HepG2 (cell line): ENCODE measurements around the gene STK36. TPM values are rescaled to one million over a fixed set of nuclear protein-coding genes. Genes with fewer than 3 reads are reported as not detected.

Experiments used
- E2F2 ChIP-seq: sonication (generic); formaldehyde crosslinking; IDR thresholded peaks from 2 replicates; pipeline ENCODE4 v1.4.0; 2020; ENCODE audit warnings: missing genetic modification reagents, borderline replicate concordance
- FUBP1 ChIP-seq: sonication (generic); formaldehyde crosslinking; IDR thresholded peaks from 2 replicates; pipeline ENCODE4 v1.5.1; 2020; ENCODE audit warnings: missing genetic modification reagents, mild to moderate bottlenecking, borderline replicate concordance
- GTF2F1 ChIP-seq: fragments of 150-350 bp; IDR thresholded peaks from 2 replicates; pipeline ENCODE4 v1.6.1; 2014; ENCODE audit warnings: low read length
- HHEX ChIP-seq: IDR thresholded peaks from 2 replicates; pipeline ENCODE4 v1.6.1; 2016; ENCODE audit warnings: control low read depth
- HNRNPH1 ChIP-seq: fragments of 200-400 bp; formaldehyde crosslinking; optimal IDR thresholded peaks from 2 replicates; pipeline ENCODE3; 2017; ENCODE audit warnings: mild to moderate bottlenecking, low read depth, low read length
- KLF9 ChIP-seq: IDR thresholded peaks from 2 replicates; pipeline ENCODE4 v1.6.1; 2016; ENCODE audit warnings: low read depth
- MAX ChIP-seq: IDR thresholded peaks from 2 replicates; pipeline ENCODE4 v1.6.1; 2012; ENCODE audit warnings: inconsistent platforms
- NFIC ChIP-seq: IDR thresholded peaks from 2 replicates; pipeline ENCODE4 v1.6.1; 2012; ENCODE audit warnings: mild to moderate bottlenecking, low read length, inconsistent platforms
- NRL ChIP-seq: sonication (generic); formaldehyde crosslinking; IDR thresholded peaks from 2 replicates; pipeline ENCODE4 v1.5.0; 2020; ENCODE audit warnings: missing genetic modification reagents, mild to moderate bottlenecking, moderate library complexity, borderline replicate concordance
- SAP130 ChIP-seq: IDR thresholded peaks from 2 replicates; pipeline ENCODE4 v1.6.1; 2016; ENCODE audit warnings: low read depth
- TERF1 ChIP-seq: sonication (generic); formaldehyde crosslinking; IDR thresholded peaks from 2 replicates; pipeline ENCODE4 v1.8.0; 2022; ENCODE audit warnings: mild to moderate bottlenecking, missing genetic modification reagents, moderate library complexity
- XRCC5 ChIP-seq: fragments of 200-400 bp; formaldehyde crosslinking; optimal IDR thresholded peaks from 2 replicates; pipeline ENCODE3; 2017; ENCODE audit warnings: mild to moderate bottlenecking, low read length
- ZC3H4 ChIP-seq: sonication (generic); formaldehyde crosslinking; IDR thresholded peaks from 2 replicates; pipeline ENCODE4 v1.4.0; 2020; ENCODE audit warnings: missing genetic modification reagents, borderline replicate concordance
- ZNF296 ChIP-seq: sonication (generic); formaldehyde crosslinking; conservative IDR thresholded peaks from 2 replicates; pipeline ENCODE4 v1.5.0; 2020; ENCODE audit warnings: mild to moderate bottlenecking, missing genetic modification reagents
- ZNF501 ChIP-seq: sonication (generic); formaldehyde crosslinking; IDR thresholded peaks from 2 replicates; pipeline ENCODE4 v1.5.1; 2020; ENCODE audit warnings: mild to moderate bottlenecking, moderate library complexity, missing genetic modification reagents
- ZNF550 ChIP-seq: sonication (generic); formaldehyde crosslinking; IDR thresholded peaks from 2 replicates; pipeline ENCODE4 v1.4.0; 2020; ENCODE audit warnings: mild to moderate bottlenecking, missing genetic modification reagents, borderline replicate concordance
- ZNF574 ChIP-seq: sonication (generic); formaldehyde crosslinking; IDR thresholded peaks from 2 replicates; pipeline ENCODE4 v1.4.0; 2020; ENCODE audit warnings: missing genetic modification reagents
- ZNF781 ChIP-seq: sonication (generic); formaldehyde crosslinking; IDR thresholded peaks from 2 replicates; pipeline ENCODE4 v1.5.1; 2020; ENCODE audit warnings: borderline replicate concordance, mild to moderate bottlenecking, missing genetic modification reagents; ENCODE audit errors: not compliant biosample characterization
- ZXDC ChIP-seq: sonication (generic); formaldehyde crosslinking; IDR thresholded peaks from 2 replicates; pipeline ENCODE4 v1.5.0; 2020; ENCODE audit warnings: mild to moderate bottlenecking, missing genetic modification reagents
- polyA plus RNA-seq, 8 experiments: library from polyadenylated mRNA; depleted of rRNA in 3 of 8; stranded (reverse) in 7 of 8; unstranded in 1 of 8; fragments of >200 nt; fragmentation: Illumina TruSeq in 4 of 8; extraction: Trizol in 4 of 8; gene quantifications; 2 replicates each; pipeline versions ENCODE4 v1.2.1 to v1.2.3, GENCODE V29; 2011 to 2016; ENCODE audit warnings: low read depth in 4 of 8, missing spikeins in 1 of 8, mixed read lengths in 1 of 8; ENCODE audit not compliant: insufficient read depth in 1 of 8
- total RNA-seq, 5 experiments: library from RNA; depleted of rRNA; stranded (reverse); fragments of >200 nt; fragmentation: Illumina TruSeq; extraction: Trizol; gene quantifications; 2 replicates each; pipeline ENCODE4 v1.2.3, GENCODE V29; 2016; ENCODE audit warnings: low read depth in 1 of 5

STK36 gene
- total and polyA plus RNA-seq, 2 of the 13 experiments (the other 11 are each of a cell fraction or from before 2014, with no cell fraction given), result 45.9 to 83.5 TPM

GRCh38 chr2:218648088-218648786, 23.6 kb upstream of the STK36 start (continued):
- TF ChIP-seq ZNF574 (peak; percentile 35; the same call in 1 of the 2 replicates), ZXDC (0 out of 2 replicates have a peak, but pooled peaks have one; percentile 44), SAP130 (CRISPR knock-in tag) (no peak; the same call in 1 of the 2 replicates), XRCC5 (peak; percentile 80), NFIC (no peak), ZNF501 (CRISPR knock-in tag) (peak; percentile 44; the same call in 1 of the 2 replicates), HHEX (no peak), GTF2F1 (no peak), ZC3H4 (CRISPR knock-in tag) (no peak), ZNF296 (CRISPR knock-in tag) (no peak), ZNF550 (CRISPR knock-in tag) (no peak), KLF9 (CRISPR knock-in tag) (no peak), TERF1 (CRISPR knock-in tag) (no peak), HNRNPH1 (no peak), FUBP1 (0 out of 2 replicates have a peak, but pooled peaks have one; percentile 23), MAX (peak; percentile 24; the same call in 1 of the 2 replicates), ZNF781 (CRISPR knock-in tag) (no peak), E2F2 (CRISPR knock-in tag) (no peak), NRL (CRISPR knock-in tag) (no peak)
